ENCODE data around the gene ADGRB3.

ADGRB3 gene

GRCh38 chr6:69294862-69295261 is 659.8 kb downstream of the ADGRB3 start:
- in situ Hi-C loops (cut with MboI; ENCODE audit: low pct_unique_long_range_greater_than_20kb, low sequenced_read_pairs, unreplicated experiment), result no loop called here
- no peak for TF ChIP-seq CTCF (IDR thresholded peaks at IDR 0.05; ENCODE audit: extremely low read depth, insufficient read depth, missing control alignments)
- DNase-seq (ENCODE audit: low spot score), result no peak

- DNase-seq (ENCODE audit: low spot score), result no peak
- TF ChIP-seq CTCF (IDR thresholded peaks at IDR 0.05; ENCODE audit: extremely low read depth, insufficient read depth, missing control alignments), result no peak
- in situ Hi-C loops (cut with MboI; ENCODE audit: low pct_unique_long_range_greater_than_20kb, low sequenced_read_pairs, unreplicated experiment), result no loop called here
These were observed 668.3 kb downstream of the ADGRB3 start for GRCh38 chr6:69303382-69303781.

GRCh38 chr6:69305456-69305855 is 670.4 kb downstream of the ADGRB3 start:
- DNase-seq (ENCODE audit: low spot score), result no peak
- in situ Hi-C loops (cut with MboI; ENCODE audit: low pct_unique_long_range_greater_than_20kb, low sequenced_read_pairs, unreplicated experiment), result no loop called here
- TF ChIP-seq CTCF (IDR thresholded peaks at IDR 0.05; ENCODE audit: extremely low read depth, insufficient read depth, missing control alignments), result no peak

GRCh38 chr6:69308584-69308983 is 673.5 kb downstream of the ADGRB3 start:
- DNase-seq (ENCODE audit: low spot score), result no peak
- in situ Hi-C loops (cut with MboI; ENCODE audit: low pct_unique_long_range_greater_than_20kb, low sequenced_read_pairs, unreplicated experiment), result no loop called here
- TF ChIP-seq CTCF (IDR thresholded peaks at IDR 0.05; ENCODE audit: extremely low read depth, insufficient read depth, missing control alignments), result no peak

- in situ Hi-C loops (cut with MboI; ENCODE audit: low pct_unique_long_range_greater_than_20kb, low sequenced_read_pairs, unreplicated experiment), result no loop called here
- no peak for TF ChIP-seq CTCF (IDR thresholded peaks at IDR 0.05; ENCODE audit: extremely low read depth, insufficient read depth, missing control alignments)
- DNase-seq (ENCODE audit: low spot score), result no peak
These were observed 676.8 kb downstream of the ADGRB3 start for GRCh38 chr6:69311888-69312287.

- no peak for DNase-seq (ENCODE audit: low spot score)
- in situ Hi-C loops (cut with MboI; ENCODE audit: low pct_unique_long_range_greater_than_20kb, low sequenced_read_pairs, unreplicated experiment), result no loop called here
- TF ChIP-seq CTCF (IDR thresholded peaks at IDR 0.05; ENCODE audit: extremely low read depth, insufficient read depth, missing control alignments), result no peak
These were observed 678.9 kb downstream of the ADGRB3 start for GRCh38 chr6:69314001-69314400.

GRCh38 chr6:69314531-69314930 is 679.4 kb downstream of the ADGRB3 start:
- no peak for DNase-seq (ENCODE audit: low spot score)
- in situ Hi-C loops (cut with MboI; ENCODE audit: low pct_unique_long_range_greater_than_20kb, low sequenced_read_pairs, unreplicated experiment), result no loop called here
- TF ChIP-seq CTCF (IDR thresholded peaks at IDR 0.05; ENCODE audit: extremely low read depth, insufficient read depth, missing control alignments), result no peak

Data from GM13977 (cell line).